CD4-positive, alpha-beta T cell treated with Interleukin-4 for 1 hour (primary cell): ENCODE data around the gene MYO1E.
"Not testable (repeated sequence)": the region's sequence is repeated elsewhere in the genome, so short reads cannot be mapped to it uniquely, and the experiment has no call there.

Experiments used
- DNase-seq, 2 donors: peaks; one replicate each; pipeline ENCODE4 v3.0.0-alpha.2; 2020 to 2022

Gene MYO1E

DNA sequence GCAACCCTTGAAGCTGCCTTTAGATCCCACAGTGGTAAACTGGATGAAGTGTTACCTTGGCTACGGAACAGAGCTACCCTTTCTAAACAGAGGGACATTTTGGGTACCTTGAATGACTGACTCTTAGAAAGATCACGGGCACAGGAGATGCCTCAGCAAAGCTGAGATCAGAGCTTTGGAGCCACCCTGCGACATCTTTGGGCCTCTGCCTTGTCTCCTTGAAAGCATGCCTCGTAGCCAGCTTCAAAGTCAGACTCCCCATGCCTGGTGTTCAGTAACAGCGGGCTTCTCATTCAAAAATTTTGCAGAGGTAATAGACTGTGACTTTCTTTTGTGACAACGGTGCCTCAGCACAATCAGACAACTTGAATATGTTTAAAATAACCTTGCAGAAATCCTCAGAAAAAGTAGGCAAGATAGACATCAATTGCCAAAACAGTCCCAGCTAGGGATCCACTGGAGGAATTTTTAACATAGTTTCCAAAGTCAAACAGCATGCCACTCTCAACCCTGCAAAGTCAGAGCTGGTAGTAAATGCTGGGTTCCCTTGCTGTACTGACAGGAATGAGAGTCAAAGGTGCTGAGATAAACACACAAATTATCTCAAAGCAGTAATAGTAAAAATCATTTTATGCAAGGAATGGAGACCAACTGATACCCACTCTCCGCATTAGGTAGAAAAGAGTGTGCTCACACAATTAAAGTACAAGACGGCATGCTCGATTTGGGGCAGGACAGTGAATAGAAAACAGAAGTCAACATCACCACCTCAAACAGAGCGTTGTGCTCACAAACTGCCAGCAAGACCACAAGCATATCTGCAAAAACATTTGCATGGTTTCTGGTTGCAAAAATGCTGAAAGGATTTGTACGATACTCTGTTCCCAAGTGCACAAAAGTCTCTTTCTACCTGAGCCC, 82.1 kb downstream of the MYO1E start:
- DNase-seq, result no peak

DNA sequence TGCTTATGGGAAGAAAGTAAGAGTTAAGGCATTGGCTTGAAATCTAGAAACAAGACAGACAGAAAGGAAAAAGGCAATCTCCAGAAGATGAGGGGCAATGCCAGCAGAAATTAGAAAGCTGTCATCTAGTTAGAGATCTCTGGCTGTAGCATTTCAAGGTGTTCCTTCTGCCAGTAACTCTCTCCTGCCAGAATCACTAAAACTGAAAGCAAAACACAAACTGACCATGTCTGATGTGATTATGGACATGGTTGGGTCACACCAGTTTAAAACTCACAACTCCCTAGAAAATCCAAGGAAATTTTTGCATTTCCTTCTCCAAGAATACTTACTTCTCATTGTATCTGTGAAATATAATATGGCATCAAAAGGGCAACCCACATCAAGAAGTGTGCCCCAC, 83.1 kb downstream of the MYO1E start:
- DNase-seq, result no peak

DNA sequence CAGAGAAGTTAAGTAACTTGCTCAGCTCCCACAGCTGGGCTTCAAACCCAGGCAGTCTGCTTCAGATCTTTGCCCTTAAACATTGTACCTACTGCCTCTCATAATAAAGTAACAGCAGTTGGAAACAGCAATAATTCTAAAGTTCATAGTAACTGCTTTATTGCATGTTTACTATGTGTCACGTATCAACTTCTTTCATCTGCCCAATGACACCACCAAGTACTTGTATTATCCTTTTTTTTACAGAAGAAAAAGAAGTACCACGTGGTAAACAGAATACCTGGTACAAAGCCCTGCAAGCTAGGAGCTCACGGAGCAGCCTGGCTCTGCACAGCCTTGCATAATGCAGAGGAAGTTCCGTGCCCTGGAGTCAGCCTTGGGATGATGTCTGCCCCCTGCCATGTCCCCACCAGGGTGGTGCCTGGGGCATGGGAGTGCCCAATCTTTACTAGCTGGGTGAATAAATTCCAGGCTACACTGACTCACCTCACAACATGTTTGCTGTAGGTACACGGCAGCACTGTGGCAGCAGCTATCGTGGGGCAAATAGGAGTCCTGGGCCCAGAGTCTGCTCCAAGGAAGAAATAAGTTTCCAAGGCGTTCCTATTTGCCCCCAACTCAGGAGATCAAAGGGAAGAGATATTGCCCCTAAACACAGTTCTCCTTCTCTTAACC, 88.8 kb downstream of the MYO1E start:
- no peak for DNase-seq

DNA sequence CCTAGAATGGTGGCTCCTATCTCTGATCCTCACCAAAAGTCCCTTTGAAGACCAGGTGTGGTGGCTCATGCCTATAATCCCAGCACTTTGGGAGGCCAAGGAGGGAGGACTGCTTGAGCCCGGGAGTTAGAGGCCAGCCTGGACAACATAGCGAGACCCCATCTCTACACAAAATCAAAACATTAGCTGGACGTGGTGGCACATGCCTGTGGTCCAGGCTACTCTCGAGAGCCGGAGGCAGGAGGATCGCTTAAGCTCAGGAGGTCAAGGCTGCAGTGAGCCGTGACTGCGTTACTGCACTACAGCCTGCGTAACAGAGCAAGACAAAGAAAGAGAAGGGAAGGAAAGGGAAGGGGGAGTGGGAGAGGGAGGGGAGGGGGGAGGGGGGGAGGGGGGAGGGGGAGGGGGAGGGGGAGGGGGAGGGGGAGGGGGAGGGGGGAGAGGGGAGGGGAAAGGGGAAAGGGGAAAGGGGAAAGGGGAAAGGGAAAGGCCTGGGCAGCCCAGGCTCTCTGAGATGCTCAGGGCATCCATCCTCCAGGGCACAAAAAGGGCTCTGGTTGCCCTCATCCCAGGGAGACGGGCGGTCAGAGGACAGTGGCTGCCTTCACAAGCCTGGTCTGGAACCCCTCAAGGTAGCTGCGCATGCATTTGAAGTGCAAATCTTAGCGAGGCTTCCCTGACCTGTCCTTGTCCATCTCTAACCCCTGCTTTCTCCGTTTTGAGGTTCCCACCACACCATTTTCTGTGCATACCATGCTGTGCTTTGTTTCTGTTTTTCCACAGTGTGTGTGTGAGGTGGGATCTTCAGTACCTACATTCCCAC, 89.9 kb downstream of the MYO1E start:
- DNase-seq, result no peak

DNA sequence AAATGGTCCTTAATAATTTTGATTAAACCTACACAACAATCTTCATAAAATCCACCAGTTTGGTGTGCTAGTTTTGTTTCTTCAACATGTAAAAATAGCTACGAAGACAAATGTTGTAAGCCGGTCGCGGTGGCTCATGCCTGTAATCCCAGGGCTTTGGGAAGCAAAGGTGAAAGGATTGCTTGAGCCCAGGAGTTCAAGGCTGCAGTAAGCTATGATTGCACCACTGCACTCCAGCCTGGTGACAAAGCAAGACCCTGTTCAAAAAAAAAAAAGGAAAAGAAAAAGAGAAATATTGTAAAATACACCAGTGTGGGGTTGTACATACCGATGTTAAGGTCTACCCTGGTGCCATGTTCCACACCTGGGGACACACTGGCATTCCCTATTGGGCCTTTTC, 91.0 kb downstream of the MYO1E start:
- DNase-seq, result no peak

DNA sequence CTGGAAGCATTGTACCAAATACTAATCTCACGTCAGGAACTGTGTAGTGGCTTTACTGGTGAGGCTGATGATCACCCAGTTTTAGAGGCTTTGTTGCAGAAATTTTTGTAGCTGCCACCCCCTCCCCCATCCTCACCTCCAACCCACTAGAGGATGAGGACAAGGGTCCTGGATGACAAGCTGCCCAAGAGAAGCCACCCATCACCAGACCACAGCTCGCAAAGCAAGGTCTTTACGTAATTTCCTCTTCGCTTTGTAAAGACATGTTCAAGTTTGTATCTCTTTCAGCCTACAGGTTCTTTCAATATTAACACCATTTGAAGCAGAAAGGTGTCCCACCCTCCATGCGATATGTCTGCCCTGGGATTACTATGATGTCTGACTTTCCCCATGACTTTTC, 91.8 kb downstream of the MYO1E start:
- DNase-seq, result no peak

DNA sequence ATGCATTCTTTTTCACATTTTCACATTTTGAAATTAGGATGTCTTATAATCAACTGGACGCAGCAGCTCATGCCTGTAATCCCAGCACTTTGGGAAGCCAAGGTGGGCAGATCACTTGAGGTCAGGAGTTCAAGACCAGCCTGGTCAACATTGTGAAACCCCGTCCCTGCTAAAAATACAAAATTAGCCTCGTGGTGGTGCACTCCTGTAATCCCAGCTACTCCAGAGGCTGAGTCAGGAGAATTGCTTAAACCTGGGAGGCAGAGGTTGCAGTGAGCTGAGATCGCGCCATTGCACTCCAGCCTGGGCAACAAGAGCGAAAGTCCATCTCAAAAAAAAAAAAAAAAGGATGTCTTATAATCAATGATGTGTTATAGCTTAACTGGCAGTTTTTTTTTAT, 92.4 kb downstream of the MYO1E start:
- DNase-seq, result not testable (repeated sequence)

DNA sequence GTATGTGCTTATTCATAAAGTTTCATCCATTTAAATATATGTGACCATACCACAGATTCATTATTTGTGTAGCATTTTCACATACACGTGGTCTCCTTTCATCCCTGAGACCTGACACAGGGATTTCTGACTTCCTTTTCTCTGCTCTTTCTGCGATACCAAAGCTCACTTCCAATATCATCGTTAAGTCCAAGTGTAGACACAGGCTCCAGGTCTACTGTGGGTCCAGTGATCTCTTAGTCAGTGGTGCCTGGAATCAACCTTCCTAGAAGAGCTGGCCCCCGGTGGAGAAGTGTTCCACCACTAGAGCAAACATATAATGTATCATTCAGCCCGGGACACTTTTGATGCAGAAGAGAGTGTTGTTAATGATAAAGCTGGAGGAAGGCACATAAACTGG, 93.6 kb downstream of the MYO1E start:
- no peak for DNase-seq

DNA sequence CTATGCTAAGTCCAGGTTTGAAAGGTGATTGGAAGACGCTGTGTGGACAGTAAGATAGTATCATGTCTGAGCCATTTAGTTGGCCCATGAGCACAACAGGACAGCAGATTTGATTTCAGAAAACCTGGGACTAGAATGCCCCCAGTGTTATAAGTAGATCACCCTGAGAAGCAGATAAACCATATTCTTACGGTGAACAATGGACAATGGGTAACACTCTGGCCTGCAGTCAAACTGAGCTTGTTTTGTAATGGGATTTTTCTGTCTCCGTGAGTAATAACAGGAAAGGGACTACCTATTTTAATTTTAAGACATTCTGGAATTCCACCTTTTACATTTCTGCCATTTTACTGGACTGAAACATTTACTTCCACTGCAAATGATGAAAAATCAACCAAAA, 94.6 kb downstream of the MYO1E start:
- no peak for DNase-seq

DNA sequence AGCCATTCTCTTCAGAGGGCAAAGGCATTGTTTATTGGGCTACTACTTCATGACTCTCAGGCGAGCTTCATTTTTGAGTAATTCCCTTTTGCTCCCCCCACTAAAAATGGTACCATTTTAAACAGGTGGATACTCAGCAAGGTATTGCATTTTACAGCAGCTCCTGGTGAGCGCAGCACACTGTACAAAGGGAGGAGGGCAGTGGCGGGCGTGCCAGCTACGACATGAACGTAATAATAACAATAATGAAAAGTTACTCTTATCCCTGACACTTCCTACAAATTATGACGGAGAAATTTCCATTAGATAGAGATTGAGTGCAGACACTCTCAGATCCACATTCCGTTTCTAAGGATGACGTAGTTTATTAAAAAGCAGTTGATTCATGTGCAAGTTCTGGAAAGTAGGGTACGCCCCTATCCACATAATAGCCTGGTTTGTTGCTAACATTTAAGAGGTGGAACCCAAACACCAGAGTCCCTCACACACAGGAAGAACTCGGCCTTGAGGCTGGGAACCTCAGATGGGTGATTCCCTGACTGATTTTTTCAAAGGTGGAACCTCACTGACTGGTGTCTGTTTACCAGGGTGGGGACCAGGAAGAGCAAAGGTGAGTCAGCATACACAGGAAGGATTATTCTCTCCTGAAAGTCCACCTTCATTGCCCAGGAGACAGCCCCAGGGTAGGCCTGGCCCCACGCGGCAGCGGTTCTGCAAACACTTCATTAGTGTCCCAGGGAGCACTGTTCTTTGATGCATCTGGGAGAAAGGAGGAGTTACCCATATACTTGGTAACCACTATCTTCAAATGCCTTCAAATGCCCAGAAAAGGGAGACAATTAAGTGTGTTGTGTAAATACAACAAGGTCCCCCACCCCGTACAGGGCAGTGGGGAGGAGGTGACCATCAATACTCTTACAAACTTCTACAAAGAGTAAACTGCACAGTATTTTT, 96.2 kb downstream of the MYO1E start:
- DNase-seq, result no peak

DNA sequence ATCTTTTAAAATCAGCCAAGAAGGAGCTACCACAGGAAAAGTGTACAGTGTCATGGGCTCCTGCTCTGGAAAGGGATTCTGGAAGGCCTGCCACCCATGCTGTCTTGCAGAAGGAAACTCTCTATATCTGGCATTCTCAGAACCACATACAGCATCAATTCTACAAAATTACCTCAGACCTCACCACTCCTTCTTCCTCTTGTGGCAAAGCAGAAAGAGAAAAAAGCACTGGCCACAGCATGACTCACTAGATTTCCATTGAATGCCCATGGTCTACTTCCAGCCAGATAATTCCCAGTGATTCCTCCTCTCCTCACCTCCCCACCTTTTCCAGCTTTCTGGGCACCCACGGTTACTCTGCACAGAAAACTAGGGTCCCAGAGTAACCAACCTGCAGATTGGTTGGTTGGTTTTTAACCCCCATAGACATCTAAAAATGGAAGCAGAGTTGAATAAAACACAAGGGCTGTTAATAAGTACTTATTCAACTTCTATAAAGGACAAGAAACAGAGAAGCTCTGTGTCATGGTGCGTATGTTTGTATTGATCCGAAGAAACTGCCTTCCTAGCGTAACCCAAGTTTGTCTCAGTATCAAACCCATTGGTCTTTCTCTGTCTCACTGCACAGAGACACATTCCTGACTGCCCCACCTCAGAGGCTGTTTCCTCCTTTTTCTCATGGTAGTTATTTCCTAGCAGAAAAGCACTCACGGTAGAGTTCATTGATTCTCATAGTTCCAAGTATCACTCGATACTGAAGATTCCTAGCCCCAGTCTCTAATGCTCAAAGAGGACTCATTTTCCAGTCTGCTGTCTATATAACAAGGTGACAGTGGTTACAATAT, 98.3 kb downstream of the MYO1E start:
- no peak for DNase-seq

DNA sequence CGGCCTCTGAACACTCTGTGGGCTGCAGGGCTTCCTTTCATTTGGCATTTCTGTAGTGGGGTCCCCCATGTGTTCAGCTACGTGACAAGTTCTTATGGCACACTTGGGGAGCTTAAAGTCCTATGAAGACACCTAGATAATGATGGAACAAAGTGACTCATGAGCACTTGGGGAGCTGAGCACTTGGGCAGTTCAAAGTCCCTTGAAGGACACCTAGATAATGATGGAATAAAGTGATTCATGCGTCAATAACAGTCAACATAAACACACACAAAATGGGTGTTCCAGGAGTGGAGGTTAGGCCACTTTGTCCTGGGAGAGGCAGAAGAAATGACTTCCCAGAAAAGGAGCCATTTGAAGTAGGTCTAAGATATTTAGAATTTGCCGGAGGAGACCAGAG, 99.4 kb downstream of the MYO1E start:
- no peak for DNase-seq

DNA sequence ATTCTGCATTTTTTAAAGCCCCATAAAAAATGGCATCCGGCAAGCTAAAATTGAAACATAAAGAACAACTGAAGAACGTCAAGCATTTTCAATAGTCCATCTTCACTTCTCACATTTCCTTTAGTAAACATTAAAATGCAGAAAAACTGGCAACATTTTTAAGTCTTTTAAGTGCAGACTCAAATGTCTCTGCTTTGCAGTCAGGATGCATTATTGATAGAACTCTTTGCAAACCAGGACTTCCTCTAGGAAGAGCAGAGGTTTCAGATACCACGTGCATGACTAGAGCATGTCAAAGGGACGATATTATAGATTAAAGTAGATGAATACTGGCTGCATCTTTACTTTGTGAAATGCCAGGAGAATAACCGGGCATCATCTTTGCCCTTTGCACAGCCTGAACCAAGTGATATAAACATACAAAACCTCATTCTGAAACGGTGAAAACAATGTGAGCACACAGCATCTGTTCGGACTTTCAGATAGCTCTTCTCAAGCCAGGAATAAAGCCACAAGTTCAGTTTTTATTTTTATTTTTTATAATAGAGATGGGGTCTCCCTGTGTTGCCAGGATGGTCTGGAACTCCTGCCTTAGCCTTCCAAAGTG, 101.0 kb downstream of the MYO1E start:
- DNase-seq, result no peak

DNA sequence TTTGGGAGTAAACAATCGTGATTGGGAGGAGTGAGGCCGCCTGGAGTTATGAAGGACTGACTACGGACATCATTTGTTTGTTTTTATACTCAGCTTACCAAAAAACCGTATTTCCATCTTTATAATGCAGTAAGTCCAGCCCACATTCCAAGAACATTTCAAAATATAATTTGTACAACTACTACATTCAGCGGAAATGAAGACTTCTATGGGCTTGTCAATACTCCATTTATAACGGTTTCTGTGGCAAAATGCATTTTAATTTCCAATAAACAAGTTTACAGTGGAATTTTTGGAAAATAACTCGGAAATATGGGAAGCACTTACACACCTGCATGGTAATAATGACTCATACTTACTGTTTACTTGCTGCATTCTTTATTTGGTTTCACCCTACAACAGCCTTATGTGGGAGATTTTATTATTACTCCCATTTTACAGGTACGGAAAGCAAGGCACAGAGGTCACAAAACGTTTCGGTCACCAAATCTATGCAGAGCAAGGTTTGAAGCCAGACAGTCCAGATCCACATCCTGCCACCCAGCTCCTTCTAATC, 103.7 kb downstream of the MYO1E start:
- DNase-seq, result no peak

DNA sequence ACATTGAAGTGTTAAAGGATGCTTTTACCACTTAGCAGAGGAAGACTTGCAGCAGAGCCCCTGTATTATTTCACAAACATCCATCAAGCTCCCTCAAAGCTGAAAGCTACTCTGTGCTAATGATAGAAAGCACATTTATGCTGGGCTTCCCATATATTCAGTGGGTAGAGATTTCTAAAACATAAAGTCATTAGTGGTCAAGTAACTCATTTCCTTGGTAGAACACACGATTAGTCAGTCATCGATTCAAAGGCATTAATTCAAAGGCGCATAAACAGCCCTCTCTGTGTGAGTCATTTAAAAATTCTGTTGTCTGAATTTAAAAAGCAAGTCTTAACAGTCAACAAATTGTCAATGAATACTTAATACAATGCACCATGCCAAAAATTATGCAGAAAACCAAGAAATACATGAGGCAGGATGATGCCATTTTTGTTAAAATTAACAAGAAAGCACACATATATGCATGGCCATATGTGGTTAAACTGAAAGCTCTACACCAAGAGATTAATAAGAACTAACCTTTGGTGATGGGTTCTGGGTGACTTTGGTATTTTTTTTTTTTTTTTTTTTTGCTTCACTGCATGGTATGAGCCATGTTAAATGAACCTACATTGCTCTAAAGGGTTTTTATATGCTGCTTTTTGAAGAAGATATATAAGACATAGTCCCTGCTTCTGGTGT, 104.4 kb downstream of the MYO1E start:
- no peak for DNase-seq

DNA sequence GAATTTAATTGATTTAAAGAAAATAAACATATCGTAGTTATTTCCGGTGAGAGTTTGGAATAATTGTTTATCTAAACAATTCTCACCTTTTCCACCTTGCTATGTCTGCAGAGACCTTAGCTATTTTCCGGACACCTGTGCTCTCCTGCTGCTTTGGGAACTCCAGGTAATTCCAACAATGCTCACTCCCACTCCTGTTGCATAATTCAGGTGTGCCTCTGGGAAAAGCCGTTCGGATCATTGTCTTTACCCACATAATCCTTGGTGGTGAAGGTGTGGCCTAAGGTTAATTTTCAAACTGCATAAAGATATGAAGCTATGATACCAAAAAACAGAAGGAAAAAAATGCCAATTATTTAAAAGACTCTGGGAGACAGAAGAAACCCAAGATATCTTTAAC, 106.6 kb downstream of the MYO1E start:
- DNase-seq, result no peak

DNA sequence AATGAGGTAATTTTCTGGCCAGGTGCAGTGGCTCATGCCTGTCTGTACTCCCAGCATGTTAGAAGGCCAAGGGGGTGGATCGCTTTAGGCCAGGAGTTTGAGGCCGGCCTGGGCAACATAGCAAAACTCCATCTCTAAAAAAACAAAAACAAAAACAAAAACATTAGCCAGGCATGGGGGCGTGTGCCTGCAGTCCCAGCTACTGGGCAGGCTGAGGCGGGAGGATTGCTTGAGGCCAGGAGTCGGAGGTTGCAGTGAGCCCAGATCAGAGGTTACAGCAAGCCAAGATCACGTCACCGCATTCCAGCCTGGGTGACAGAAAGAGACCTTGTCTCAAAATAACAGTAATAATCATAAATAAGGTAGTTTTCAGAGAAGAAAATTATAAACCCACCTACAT, 110.4 kb downstream of the MYO1E start:
- no peak for DNase-seq

DNA sequence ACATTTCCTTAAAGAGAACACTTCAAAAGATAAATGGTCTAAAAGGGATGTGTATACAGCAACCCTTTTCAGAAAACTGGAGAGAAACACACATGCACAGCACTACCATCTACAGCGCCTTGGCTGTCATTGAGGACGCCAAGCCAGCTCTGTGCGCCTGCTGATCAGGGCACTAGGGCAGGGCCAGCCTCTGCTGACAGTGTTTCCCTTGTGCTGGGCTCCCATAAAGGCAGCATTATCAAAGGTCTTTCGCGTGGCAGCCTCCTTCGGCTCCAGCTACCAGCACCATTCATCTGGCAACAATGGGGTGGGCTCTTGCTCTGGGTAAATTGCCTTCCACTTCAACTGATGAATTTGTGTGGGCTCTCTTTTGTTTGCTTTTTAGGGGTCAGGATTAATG, 112.6 kb downstream of the MYO1E start:
- DNase-seq, result no peak

DNA sequence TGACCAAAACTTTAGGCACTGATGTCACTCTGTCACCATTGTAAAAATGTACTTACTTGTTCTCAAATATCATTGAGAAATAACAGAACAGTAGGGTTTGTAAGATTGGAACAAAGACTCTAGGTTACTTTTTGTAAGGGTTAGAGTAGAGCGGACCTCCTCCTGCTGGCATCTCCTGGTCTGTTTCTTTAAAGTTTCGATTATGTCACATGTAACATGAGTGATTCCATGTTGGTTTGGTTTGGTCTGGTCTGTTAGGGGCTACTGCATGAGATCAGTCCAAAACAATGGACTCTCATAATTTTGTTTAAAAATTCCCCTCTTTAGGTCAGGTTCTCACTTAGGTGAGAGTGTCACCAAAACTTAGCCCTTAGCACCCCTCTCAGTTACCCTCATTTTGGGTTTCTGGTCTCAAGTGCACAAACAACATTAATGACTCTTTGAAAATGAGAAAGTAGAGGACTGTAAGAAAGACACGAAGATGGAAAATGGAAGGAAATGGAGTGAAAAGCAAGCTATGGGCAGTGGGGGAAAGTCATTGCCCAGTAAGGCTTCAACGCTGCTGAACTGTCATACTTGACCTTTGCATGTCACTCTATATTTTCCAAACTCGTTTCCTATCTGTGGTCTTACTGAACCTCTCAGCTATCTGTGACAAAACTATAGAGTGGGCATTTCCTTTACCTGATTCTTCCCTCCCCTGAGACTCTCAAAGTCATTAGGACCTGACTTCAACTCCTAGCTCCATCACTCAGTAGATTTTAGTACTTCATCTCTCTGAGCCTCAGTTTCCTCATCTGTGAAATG, 113.3 kb downstream of the MYO1E start:
- DNase-seq, result no peak
